SIG-M5 (cell line): Measurements from ENCODE around the gene C16orf92.
A peak's percentile ranks its signal among the peaks of the same experiment; 100 is the strongest.
"Not testable (repeated sequence)": the region's sequence is repeated elsewhere in the genome, so short reads cannot be mapped to it uniquely, and the experiment has no call there.

Experiments used
- DNase-seq: peaks from one replicate; lab custom pipeline; 2025; lab: John Stamatoyannopoulos, UW

Gene C16orf92

GRCh38 chr16:30027588-30028437 is 4.8 kb downstream of the C16orf92 start:
- no peak for DNase-seq

GRCh38 chr16:30028438-30029076 is 5.6 kb downstream of the C16orf92 start:
- DNase-seq = no peak

GRCh38 chr16:30030011-30030685 is 7.2 kb downstream of the C16orf92 start:
- no peak for DNase-seq

GRCh38 chr16:30030841-30031413 is 7.9 kb downstream of the C16orf92 start, which contains the start of gene TLCD3B:
TSS of gene TLCD3B (minus strand) at chr16:30031271. CDS start at chr16:30030527, 744 bp downstream.
- no peak for DNase-seq

- DNase-seq = no peak
Measured at GRCh38 chr16:30031477-30031918, 8.5 kb downstream of the C16orf92 start.

GRCh38 chr16:30032083-30032819 is 9.3 kb downstream of the C16orf92 start:
- peak; percentile 18 for DNase-seq

GRCh38 chr16:30033270-30033669 is 10.3 kb downstream of the C16orf92 start:
- DNase-seq = no peak

- DNase-seq = no peak
Measured at GRCh38 chr16:30040221-30040620, 17.2 kb downstream of the C16orf92 start.

GRCh38 chr16:30040690-30041089 is 17.7 kb downstream of the C16orf92 start:
- not testable (repeated sequence) for DNase-seq

- no peak for DNase-seq
Measured at GRCh38 chr16:30041841-30042240, 18.8 kb downstream of the C16orf92 start.

- no peak for DNase-seq
Measured at GRCh38 chr16:30046178-30046577, 23.2 kb downstream of the C16orf92 start.

- DNase-seq = no peak
Measured at GRCh38 chr16:30046588-30046987, 23.6 kb downstream of the C16orf92 start.

- DNase-seq = no peak
Measured at GRCh38 chr16:30049871-30050270, 26.9 kb downstream of the C16orf92 start.

- no peak for DNase-seq
Measured at GRCh38 chr16:30051518-30051917, 28.5 kb downstream of the C16orf92 start.

GRCh38 chr16:30052671-30053372 is 29.8 kb downstream of the C16orf92 start:
- no peak for DNase-seq

- DNase-seq = no peak
Measured at GRCh38 chr16:30053376-30054015, 30.5 kb downstream of the C16orf92 start.

GRCh38 chr16:30054451-30054850 is 31.5 kb downstream of the C16orf92 start:
- no peak for DNase-seq

GRCh38 chr16:30054959-30055553 is 32.1 kb downstream of the C16orf92 start:
- no peak for DNase-seq

GRCh38 chr16:30060346-30060745 is 37.3 kb downstream of the C16orf92 start:
- no peak for DNase-seq
